Left ventricle myocardium inferior (tissue), 1 donor: ENCODE measurements around the gene C2CD4A. TPM values are rescaled to one million over a fixed set of nuclear protein-coding genes. Genes with fewer than 3 reads are reported as not detected.

Experiments
- DNase-seq: peaks from one replicate; pipeline ENCODE4 v3.0.0-alpha.2; 2020
- H3K27ac ChIP-seq: fragments of 200-600 bp; replicated peaks from 2 replicates; pipeline ENCODE4 v1.8.0; 2021
- H3K27me3 ChIP-seq: fragments of 200-600 bp; 2 replicates; pipeline ENCODE4 v1.8.0; 2021; ENCODE audit warnings: low read depth
- H3K36me3 ChIP-seq: fragments of 200-600 bp; 2 replicates; pipeline ENCODE4 v1.8.0; 2021
- H3K4me1 ChIP-seq: fragments of 200-600 bp; 2 replicates; pipeline ENCODE4 v1.8.0; 2021
- H3K4me3 ChIP-seq: fragments of 200-600 bp; 2 replicates; pipeline ENCODE4 v1.8.0; 2021; ENCODE audit warnings: mild to moderate bottlenecking, moderate library complexity
- H3K9me3 ChIP-seq: fragments of 200-600 bp; replicated peaks from 2 replicates; pipeline ENCODE4 v1.8.0; 2021
- CTCF ChIP-seq: fragments of 200-600 bp; IDR thresholded peaks from 2 replicates; pipeline ENCODE4 v1.8.0; 2021; ENCODE audit warnings: antibody characterized with exemption, mild to moderate bottlenecking, borderline replicate concordance
- intact Hi-C: fragments of 100-400 bp; cut with micrococcal nuclease; formaldehyde crosslinking; loops from one replicate; pipeline ENCODE4 v1.11.0; 2022
- total RNA-seq: library from RNA; stranded (reverse); fragmentation: NEBNext Ultra II Directional; extraction: Animal tissue kit (Norgen Biotek cat#: 25700); gene quantifications from one replicate; pipeline ENCODE4 v1.2.1, GENCODE V29; 2021
- donor health status: DM: no; HTN: yes; CAD: no; lungs with severe emphysema.

C2CD4A gene
- total RNA-seq, 1 donor from 2014 or later = not detected

GRCh38 chr15:62105266-62105665 lies 38.5 kb downstream of the C2CD4A start:
- Histone ChIP-seq H3K36me3 (no peaks in the 10 kb centered on the region), H3K4me3 (no peak overlapping the region), H3K4me1 (peaks cover 22% of the 10 kb centered on the region), H3K9me3 (no peaks in the 10 kb centered on the region), H3K27ac (no peak overlapping the region), H3K27me3 (no peaks in the 10 kb centered on the region)
- no peak for TF ChIP-seq CTCF
- intact Hi-C loops = no loop called here
- DNase-seq = no peak

GRCh38 chr15:62106096-62106495 lies 39.3 kb downstream of the C2CD4A start:
- no peak overlapping the region for H3K4me3 ChIP-seq

GRCh38 chr15:62107571-62108121 lies 40.9 kb downstream of the C2CD4A start:
- Histone ChIP-seq H3K27me3 (no peaks in the 10 kb centered on the region), H3K4me1 (peaks cover 29% of the 10 kb centered on the region), H3K4me3 (no peak overlapping the region), H3K9me3 (no peaks in the 10 kb centered on the region), H3K36me3 (no peaks in the 10 kb centered on the region), H3K27ac (no peak overlapping the region)
- no peak for TF ChIP-seq CTCF
- intact Hi-C loops = no loop called here
- no peak for DNase-seq

More at GRCh38 chr15:62106096-62106495, 39.3 kb downstream of the C2CD4A start:
- intact Hi-C loops = no loop called here
- no peak overlapping the region for H3K27ac ChIP-seq
- H3K27me3 ChIP-seq = no peaks in the 10 kb centered on the region
- H3K4me1 ChIP-seq = peaks cover 29% of the 10 kb centered on the region
- no peaks in the 10 kb centered on the region for H3K36me3 ChIP-seq
- TF ChIP-seq CTCF = no peak
- no peak for DNase-seq
- no peaks in the 10 kb centered on the region for H3K9me3 ChIP-seq

GRCh38 chr15:62108411-62108810 lies 41.6 kb downstream of the C2CD4A start:
- Histone ChIP-seq H3K9me3 (no peaks in the 10 kb centered on the region), H3K36me3 (no peaks in the 10 kb centered on the region), H3K4me3 (no peak overlapping the region), H3K4me1 (peaks cover 29% of the 10 kb centered on the region), H3K27me3 (no peaks in the 10 kb centered on the region), H3K27ac (no peak overlapping the region)
- TF ChIP-seq CTCF = no peak
- intact Hi-C loops = no loop called here
- DNase-seq = no peak

- intact Hi-C loops = no loop called here
- H3K27ac ChIP-seq = no peak overlapping the region
These were observed 42.7 kb downstream of the C2CD4A start for GRCh38 chr15:62109437-62109836.

More at GRCh38 chr15:62109437-62109836, 42.7 kb downstream of the C2CD4A start:
- TF ChIP-seq CTCF = no peak
- Histone ChIP-seq H3K9me3 (no peaks in the 10 kb centered on the region), H3K27me3 (no peaks in the 10 kb centered on the region), H3K36me3 (no peaks in the 10 kb centered on the region), H3K4me1 (peaks cover 29% of the 10 kb centered on the region), H3K4me3 (no peak overlapping the region)
- no peak for DNase-seq
